Ishikawa (cell line): ENCODE measurements around the gene SLC52A1.

Source experiments
- CEBPB ChIP-seq: IDR thresholded peaks from 2 replicates; pipeline ENCODE4 v1.6.1; 2012
- EGR1 ChIP-seq: IDR thresholded peaks from 2 replicates; pipeline ENCODE4 v1.6.1; 2012
- EP300 ChIP-seq: IDR thresholded peaks from 2 replicates; pipeline ENCODE4 v1.6.1; 2012; ENCODE audit warnings: borderline replicate concordance
- FOXM1 ChIP-seq: IDR thresholded peaks from 2 replicates; pipeline ENCODE4 v1.6.1; 2012; ENCODE audit warnings: low read depth, borderline replicate concordance
- MAX ChIP-seq: IDR thresholded peaks from 2 replicates; pipeline ENCODE4 v1.6.1; 2012
- NFIC ChIP-seq: IDR thresholded peaks from 2 replicates; pipeline ENCODE4 v1.6.1; 2012
- RAD21 ChIP-seq: IDR thresholded peaks from 2 replicates; pipeline ENCODE4 v1.6.1; 2012; ENCODE audit warnings: low read depth
- REST ChIP-seq: IDR thresholded peaks from 2 replicates; pipeline ENCODE4 v1.6.1; 2012; ENCODE audit warnings: low read depth, mild to moderate bottlenecking
- TAF1 ChIP-seq: IDR thresholded peaks from 2 replicates; pipeline ENCODE4 v1.6.1; 2012; ENCODE audit warnings: low read depth, mild to moderate bottlenecking
- TEAD4 ChIP-seq: IDR thresholded peaks from 2 replicates; pipeline ENCODE4 v1.6.1; 2012
- USF1 ChIP-seq: IDR thresholded peaks from 2 replicates; pipeline ENCODE4 v1.6.1; 2012

GRCh38 chr17:5022171-5022711 is 13.0 kb downstream of the SLC52A1 start:
- TF ChIP-seq MAX (no peak), FOXM1 (no peak), EP300 (no peak), CEBPB (no peak), TAF1 (no peak), NFIC (no peak), EGR1 (no peak), TEAD4 (no peak), REST (no peak), RAD21 (no peak), USF1 (no peak)
